Stimulated activated CD4-positive, alpha-beta T cell treated with anti-CD3 and anti-CD28 coated beads, Interleukin-1b, Interleukin-23, amount 100 ng/mL, for 1 hour (primary cell): ENCODE results near the gene ENKUR.

Source experiments
- DNase-seq, 2 donors: peaks; one replicate each; pipeline ENCODE4 v3.0.0-alpha.2; 2020; ENCODE audit warnings: low read depth in 2 of 2

Gene ENKUR, protein sequence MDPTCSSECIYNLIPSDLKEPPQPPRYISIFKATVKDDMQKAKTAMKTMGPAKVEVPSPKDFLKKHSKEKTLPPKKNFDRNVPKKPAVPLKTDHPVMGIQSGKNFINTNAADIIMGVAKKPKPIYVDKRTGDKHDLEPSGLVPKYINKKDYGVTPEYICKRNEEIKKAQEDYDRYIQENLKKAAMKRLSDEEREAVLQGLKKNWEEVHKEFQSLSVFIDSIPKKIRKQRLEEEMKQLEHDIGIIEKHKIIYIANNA

DNA sequence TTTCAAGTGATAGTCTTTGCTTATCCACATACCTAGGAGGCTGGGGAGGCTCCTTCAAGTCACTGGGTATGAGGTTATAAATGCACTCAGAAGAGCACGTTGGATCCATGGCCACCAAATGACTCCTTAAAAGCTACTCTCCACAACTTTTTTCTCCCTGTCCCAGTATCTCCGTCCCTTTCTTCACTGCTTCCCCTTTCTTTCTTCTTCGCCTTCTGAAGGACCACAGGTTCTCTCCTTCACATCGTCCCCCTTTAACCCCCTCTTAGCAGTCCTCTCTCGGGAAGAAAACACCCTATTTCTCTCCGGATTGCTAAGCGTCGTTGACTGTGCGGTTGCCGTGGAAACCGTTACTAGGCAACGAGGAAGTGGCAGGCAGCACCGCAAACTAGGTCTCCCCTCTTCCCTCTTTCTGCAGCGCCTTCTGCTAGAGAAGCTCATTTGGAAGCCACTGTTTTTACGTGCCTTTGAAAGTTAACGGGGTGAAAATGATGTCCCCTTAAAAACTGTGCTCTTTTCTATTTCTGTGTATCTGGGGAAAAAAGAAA, at the start of gene ENKUR:
ENKUR (minus strand) TSS at position 331 of the 548 bp plus-strand sequence; CDS start at position 109, 222 bp downstream.
- DNase-seq, result peak; percentile 86 to 89

DNA sequence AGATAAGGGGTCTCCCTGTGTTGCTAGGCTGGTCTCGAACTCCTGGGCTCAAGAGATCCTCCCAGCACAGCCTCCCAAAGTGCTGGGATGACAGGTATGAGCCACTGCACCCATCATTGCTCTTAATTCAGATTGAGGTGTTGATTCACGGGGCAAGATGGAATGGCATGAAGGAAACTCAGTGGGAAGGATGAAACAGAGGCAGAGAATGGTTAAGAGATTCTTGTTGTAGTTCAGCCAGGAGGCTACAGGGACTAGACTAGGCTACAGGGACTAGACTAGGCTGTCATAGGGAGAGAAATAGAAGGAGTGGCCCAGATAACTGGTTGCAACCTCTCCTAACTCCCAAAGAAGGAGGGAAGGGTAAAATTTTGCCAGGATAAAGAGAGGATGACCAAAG, 48.4 kb upstream of the ENKUR start:
- DNase-seq, result no peak

DNA sequence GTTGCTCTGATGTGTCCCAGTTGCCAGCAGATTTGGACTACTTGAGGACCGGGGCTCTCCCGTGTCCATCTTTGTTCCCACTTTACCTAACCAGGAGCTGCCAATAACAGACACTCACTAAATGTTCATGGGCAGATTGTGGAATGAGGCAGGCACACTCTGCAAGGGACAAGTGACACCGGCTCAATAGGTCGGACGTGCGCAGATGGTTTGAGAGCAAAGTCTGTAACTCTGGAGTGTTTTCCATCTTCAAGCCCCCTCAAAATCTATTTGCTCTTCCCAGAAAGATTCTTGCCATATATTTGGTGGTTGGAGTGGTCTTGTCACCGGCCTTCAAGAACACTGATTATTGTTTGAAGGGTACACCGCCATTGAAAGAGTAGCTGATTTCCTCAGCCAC, 47.7 kb upstream of the ENKUR start:
- DNase-seq, result no peak

DNA sequence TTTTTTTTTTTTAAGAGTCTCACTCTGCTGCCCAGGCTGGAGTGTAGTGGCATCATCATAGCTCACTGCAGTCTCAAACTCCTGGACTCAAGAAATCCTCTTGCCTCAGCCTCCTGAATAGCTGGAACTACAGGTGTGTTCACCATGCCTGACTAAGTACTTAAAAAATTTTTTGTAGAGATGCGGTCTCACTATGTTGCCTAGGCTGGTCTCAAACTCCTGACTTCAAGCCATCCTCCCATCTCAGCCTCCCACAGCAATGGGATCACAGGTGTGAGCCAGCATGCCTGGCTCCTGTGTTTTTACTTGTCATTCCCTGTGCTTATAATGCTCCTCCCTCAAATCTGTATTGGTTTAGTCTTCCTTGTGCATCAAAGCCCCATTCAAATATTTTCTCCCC, 47.2 kb upstream of the ENKUR start:
- DNase-seq, result no peak

DNA sequence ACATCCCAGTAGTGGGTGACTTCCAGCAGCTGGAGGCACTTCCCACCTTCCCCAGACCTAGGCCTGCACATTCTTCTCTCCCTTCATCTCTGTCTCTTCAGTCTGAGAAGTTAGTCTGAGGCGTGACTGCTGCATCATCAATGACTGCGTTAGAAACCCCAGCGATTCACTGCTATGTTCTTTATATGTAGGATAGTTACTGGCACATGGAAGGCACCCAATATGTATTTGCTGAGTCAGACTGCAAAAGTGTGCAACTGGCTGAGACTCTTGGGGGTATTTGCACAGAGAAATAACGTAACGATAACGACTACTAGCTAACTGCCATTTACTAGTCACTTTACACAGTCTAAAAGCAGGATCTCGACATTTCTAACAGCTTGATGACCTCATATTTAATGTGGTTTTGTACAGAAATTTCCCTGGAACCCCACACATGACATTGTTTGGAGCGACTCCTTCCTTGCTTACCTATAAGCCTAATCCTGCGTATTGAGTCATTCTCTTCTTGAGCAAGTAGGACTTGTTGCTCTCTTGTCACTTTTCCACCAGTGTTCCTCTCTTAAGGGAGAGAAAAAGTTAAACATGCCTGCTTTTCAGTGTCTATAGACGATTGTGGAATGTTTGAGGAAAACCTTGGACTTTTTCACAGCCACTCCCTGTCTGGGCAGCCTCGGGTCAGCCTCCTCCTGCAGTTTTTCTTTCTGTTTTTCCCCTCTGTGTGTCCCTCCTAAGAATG, 45.9 kb upstream of the ENKUR start:
- DNase-seq, result no peak

DNA sequence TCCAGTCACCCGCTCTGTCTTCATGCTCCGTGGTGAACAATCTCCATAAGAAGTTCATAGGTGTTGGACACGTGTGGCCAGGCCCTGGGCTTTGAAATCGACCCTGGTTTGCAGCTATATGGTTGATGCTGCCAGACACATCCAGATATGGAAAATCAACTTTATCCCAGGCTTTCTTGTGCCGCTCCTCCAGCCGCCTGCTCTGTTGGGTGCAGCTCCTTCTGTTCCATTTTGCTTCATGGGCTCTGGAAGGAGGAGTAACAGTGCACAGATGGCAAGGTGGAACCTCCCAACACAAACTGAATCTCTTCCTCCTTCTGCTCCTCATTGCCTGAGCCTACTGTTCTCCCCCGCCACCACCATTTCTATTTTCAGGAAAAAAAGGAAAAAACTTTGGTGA, 45.2 kb upstream of the ENKUR start:
- no peak for DNase-seq

DNA sequence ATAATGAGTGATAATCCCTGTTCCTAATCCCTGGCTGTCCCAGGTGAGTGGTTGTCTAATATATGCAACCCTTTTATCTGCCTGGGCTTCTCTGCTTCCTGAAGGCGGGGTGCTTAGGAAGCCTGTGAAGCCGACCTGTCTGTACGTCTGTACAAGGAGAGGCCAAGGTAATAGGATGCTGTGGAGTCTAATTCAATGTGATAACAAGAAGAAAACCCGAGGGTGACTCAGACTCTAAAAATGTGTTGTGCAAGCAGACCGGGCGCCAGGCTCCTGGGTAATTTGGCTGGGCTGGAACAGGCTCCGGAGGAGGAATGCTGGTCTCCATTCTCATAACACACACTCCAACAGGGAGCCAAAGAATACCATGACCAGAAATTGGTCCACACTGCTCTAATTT, 44.0 kb upstream of the ENKUR start:
- DNase-seq, result no peak

DNA sequence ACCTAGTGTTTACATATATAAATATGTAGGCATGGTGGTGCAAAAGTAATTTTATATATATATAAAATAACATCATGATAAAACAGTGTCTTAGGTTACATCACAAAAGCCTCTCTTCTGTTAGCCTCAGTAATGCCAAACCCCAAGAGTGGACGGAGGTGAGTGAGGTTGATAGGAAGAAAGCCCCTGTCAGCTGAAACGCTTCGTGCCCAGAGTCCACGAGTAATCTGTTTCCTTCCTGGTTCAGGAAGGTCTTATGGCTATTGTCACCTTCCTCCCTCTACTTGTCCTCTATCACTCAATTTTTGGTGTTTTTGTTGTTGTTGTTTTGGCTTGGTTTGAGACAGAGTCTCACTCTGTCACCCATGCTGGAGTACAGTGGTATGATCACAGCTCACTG, 41.9 kb upstream of the ENKUR start:
- no peak for DNase-seq

DNA sequence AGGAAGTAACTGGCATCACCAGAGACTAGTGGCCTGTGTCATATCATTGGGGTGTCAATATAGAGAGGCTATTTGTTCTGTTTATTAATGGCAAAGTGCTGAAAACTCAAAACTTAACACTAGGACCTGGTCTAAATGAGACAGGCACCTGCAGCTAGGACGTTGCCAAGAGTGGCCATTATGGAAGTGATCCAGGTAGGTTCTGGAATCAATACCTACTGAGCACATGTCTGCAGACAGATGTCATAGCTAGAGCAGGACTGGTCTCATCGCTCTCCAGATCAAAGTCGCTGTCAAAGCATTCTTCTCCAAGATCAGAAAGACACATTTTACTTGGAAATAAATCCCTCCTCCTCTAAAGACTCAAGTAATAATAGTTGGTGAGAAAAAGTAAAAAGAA, 40.8 kb upstream of the ENKUR start:
- DNase-seq, result no peak

DNA sequence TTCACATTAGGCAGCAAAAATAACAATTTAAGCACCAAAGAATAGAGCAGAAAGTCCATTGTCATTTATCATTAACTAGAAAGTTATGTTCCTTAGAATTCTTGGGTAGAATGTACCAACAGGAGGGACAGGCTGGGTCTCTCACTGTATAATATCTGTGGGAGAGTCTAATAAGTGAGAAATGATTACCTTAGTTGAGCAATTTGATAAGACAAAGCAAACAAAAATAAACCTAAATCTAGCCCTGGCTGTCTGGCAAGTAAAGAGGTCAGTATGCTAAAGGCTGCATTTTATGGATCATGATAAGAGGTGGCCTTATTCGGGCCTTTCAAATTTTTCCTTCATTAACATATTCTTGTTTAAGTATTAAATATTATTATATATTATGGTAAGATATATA, 36.1 kb upstream of the ENKUR start:
- DNase-seq, result no peak

DNA sequence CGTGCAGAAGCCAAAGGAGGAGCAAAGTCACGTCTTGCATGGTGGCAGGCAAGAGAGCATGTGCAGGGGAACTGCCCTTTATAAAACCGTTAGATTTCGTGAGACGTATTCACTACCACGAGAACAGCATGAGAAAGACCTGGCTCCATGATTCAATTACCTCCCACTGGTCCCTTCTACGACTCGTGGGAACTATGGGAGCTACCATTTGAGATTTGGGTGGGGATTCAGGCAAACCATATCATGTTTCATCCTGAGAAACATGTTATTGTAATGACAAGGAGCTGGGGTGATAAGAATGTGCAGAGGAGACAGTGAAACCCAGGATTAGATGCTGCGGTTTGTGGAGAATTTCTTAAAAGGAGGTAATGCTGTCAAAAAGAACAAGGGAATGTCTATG, 34.4 kb upstream of the ENKUR start:
- no peak for DNase-seq

DNA sequence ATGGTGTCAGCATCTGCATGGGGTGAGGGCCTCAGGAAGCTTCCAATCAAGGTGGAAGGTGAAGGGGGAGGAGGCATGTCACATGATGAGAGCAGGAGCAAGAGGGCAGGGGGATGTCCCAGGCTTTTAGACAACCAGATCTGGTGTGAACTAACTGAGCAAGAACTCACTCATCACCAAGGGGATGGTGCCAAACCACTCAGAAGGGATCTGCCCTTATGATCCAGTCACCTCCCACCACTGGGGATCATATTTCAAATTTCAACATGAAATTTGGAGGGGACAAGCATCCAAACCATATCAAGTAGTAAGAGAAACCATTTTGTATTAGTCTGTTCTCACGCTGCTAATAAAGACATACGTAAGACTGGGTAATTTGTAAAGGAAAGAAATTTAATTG, 34.0 kb upstream of the ENKUR start:
- DNase-seq, result no peak

DNA sequence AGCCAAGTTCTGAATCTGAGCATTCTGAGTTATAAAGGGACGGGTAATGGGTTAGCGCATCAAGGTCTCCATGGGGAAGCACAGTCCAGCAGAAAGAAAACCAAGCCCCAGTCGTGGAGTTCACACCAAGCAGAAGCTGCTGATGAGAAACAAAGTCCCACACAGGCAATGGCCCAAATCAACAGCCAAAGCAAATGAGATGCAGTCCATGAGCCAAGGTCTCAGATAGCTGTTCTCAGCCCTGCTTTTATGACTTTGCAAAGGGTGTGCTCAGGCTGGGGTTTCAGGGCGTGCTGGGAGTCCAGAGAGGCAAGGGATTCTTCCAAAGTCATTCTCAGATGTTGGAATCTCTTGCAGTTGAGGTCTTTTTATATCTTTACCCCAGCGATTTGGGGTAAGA, 32.5 kb upstream of the ENKUR start:
- DNase-seq, result no peak

DNA sequence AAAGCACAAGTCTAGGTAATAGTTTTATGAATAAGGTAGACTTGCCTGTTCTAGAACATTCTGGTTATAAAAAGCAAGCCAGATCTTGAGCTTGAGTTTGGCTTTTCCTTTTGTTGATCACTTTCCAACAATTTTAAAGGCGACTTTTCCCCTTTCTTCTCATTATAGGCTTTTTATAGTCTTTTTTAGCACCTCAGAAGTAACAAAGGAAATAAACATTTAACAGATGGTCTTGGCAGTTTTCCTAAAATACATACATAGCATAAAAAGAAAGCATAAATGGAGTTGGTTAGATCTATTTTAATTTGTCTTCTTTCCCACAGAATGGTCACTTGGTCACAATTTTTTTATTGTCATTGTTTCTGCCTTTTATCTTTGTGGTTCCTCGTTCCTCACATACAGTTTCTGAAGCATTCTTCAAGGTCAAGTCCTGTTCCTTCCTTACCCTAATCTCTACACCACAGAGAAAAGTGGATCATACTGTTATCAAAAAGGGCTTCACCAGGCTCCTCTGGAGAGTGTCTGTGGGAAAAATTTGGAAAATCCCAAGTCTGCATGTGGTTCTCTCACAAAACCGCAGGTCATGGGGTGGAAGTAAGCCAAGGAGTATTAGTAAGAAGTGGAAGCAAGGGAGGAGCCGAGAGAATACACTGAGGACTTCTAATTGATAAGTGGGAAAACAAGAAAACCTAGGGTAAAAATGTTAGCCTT, 31.8 kb upstream of the ENKUR start:
- DNase-seq, result no peak

DNA sequence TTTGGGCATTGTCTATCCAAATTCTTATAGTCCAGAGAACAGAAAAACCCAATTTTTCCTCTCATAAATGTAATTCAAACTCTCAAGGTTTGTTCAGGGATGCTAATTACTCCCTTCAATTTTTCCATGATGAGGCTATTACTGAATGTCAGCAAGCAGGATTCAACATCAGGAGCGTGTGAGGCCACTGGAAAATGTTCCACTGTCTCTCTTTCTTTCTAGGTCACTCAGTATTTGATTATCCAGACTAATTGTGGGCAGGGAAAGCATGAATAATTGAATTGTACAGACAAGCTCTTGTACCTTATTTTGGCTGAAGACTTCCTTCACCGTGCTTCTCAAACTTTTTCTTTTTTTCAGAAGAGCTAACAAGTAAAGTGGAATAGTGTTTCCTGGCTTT, 31.1 kb upstream of the ENKUR start:
- no peak for DNase-seq

DNA sequence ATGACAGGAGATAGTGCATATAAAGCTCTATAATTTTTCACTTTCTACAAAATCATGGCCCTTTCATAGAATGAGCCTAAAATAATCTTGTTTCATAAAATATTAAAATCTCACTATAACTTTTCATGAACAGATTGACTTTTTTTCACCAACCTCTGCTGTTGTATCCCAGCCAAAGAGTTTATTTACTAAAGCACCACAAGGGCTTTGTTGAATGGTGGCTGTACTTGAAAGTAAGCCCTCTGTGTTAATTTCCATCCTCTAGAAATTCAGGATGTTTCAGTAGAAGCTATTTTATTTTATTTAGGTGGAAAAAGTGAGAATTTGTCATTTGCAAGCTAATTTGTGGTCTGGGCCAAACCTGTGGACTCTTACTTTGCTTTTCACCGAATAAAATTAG, 30.7 kb upstream of the ENKUR start:
- DNase-seq, result no peak

DNA sequence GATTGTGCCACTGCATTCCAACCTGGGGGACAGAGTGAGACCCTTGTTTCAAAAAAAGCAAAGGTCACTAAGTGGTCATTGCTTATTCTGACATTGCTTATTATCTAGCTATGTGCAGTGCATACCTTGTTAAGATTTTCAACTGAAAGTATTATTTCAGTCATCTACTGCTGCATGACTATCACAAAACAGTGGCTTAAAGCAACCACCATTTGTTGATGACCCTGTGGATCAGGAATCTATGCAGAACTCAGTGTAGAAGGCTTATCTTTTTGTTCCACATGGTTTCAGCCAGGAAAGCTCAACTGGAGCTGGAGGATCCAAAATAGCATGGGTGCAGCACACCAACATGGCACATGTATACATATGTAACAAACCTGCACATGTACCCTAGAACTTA, 23.6 kb upstream of the ENKUR start:
- no peak for DNase-seq

DNA sequence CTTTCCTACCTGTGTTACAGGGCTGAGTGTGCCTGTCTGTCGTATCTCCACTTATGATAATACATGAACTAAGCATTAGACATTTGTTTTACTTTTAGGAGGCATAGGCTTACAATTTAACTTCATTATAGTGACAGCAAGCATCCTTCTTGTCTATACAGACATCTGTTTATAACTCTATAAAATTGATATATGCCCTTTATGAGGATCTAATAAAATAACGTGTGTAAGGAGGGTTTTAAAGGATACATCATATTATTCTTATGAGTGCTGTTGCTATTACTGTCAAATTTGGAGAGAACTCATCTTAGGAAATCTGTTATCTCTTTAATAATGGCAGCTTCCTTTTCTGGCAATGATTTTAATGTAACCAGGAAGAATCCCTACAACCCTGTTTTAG, 22.4 kb upstream of the ENKUR start:
- no peak for DNase-seq

DNA sequence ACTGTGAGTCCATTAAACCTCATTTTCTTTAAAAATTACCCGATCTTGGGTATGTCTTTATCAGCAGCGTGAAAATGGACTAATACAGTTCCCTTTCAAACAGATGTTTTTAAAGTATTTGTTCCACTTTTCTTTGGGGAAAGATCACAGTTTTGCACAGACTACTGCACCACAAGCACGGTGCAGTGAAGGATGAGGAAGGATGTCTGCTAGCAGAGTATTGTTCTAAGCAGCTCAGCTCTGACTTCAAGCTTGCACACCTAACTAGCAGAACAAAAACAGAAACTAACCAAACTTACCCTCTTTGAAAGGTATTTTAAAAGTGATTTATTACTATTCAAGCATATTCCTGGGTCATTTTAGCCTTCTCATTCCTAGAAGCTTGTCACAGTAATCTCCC, 20.4 kb upstream of the ENKUR start:
- DNase-seq, result no peak

DNA sequence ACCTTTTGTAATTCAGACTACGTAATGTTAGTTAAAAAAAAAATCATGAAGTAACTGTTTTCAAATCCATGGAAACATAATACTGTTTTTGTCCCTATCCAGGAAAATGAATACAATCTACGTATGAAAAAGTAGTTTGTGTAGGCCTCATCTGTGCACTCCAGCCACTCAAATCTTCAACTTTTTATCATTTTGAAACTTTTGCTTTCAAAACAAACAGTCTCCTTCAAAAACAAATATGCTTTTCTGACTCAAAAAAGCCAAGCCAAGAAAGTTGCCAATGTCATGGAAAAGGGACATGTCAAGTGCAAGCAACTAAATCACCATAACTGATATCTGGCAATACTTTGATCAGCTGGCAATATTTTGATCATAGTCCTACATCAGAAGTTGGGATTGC, 13.6 kb upstream of the ENKUR start:
- DNase-seq, result no peak

DNA sequence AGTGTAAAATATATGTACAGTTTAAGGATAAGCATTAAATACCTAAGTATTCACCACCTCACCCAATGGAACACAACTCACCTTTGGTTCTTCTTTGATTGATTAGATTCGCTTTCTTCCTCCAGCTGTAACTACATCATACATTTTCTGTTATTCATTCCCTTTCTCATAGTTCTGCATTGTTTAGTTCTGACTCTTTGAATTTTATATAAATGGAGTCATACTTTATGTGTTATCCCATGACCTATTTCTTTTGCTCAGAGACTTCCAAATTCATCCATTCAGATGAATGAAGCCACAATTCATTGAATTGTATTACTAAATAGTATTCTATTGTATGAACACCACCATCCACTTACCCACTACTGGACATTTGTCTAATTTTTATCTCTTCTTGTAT, 12.8 kb upstream of the ENKUR start:
- DNase-seq, result no peak

DNA sequence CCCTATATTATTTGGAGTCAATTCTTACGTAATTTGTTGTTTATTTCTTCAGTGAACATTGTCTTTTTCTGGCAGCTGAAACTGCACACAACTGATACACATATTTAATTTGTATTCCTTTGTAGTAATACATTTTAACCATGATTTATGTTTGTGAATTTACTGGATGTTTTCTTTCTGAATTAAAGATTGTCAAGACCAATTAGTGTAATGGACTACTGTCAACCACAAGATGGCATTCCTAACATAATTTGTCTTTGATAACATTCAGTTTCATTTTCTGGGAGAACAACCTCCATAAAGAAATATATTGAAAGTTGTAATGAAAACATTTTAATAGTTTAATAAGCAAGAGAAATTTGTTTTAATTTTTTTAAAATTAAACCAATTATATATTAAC, 10.5 kb upstream of the ENKUR start:
- no peak for DNase-seq

DNA sequence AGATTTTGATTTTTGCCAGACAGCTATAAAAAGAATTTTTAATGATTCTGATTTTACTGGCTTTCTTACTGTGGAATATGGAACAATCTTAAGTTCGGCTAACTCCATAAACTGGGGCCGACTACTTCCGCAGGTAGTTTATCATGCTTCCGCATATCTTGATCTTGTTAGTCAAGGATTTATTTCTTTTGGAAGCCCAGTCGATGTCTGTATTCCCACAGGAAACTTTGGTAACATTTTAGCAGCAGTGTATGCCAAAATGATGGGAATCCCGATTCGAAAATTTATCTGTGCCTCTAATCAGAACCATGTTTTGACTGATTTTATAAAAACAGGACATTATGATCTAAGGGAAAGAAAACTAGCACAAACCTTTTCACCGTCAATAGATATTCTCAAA, 8.6 kb upstream of the ENKUR start:
- DNase-seq, result no peak
